ENCODE data around the gene CCL20. TPM values are rescaled to one million over a fixed set of nuclear protein-coding genes. Genes with fewer than 3 reads are reported as not detected.

Gene CCL20, protein sequence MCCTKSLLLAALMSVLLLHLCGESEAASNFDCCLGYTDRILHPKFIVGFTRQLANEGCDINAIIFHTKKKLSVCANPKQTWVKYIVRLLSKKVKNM
- total RNA-seq (ENCODE audit: low replicate concordance), result 1.7 and 3.2 TPM in 2 replicates
- long read RNA-seq, partial matches to known transcripts, result 0 of 4 reads
- long read RNA-seq, other reads (novel, unspliced or antisense), result 0 of 4 reads

GRCh38 chr2:227813562-227814353, at the start of gene CCL20:
Gene CCL20, plus strand, starts transcription at chr2:227813842. Its CDS starts 70 bp downstream, at chr2:227813912.
- no peak within 1 kb of the TSS for H3K27ac Mint-ChIP-seq
- peaks cover 4% of the 10 kb centered on the region for H3K27me3 Mint-ChIP-seq
- H3K36me3 Mint-ChIP-seq, result no peaks in the 10 kb centered on the region
- no peak for TF ChIP-seq CTCF (conservative IDR thresholded peaks at IDR 0.05)
- no peak for DNase-seq (ENCODE audit: extremely low spot score, unreplicated experiment)
- H3K9me3 Mint-ChIP-seq, result no peaks in the 10 kb centered on the region
- no peak within 1 kb of the TSS for H3K4me3 Mint-ChIP-seq
- no peaks in the 10 kb centered on the region for H3K4me1 Mint-ChIP-seq (ENCODE audit: unreplicated experiment)

DNA sequence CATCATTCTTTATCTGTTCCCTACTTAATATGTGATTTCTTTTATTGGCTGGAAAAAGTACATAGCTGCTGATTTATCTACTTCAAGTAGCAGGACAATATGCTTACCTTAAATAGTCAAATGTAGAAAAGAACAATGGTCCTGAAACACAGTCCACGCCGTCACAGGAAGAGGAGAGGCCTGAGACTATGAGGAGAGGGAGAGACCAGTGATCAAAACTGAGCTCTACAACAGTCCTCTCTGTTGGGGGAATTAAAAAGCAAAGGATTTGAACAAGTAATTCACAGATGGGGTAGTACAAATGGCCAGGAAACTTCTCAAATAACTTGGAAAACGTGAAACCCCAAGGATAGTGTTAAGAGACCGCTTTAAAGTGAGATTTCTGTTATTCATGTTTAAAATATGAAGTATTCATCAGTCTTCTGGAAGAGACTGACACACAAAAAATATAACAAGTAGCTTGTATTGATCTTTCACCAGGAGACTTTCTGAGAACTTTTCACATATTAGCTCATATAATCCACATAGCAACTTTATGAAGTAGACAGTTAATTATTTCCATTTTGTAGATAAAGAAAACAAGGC, 47.8 kb upstream of the CCL20 start:
- Mint-ChIP-seq H3K27me3 (no peaks in the 10 kb centered on the region), H3K4me1 (ENCODE audit: unreplicated experiment) (peaks cover 12% of the 10 kb centered on the region), H3K4me3 (no peak overlapping the region), H3K9me3 (no peaks in the 10 kb centered on the region), H3K27ac (peak overlapping the region; percentile 41), H3K36me3 (no peaks in the 10 kb centered on the region)
- no peak for DNase-seq (ENCODE audit: extremely low spot score, unreplicated experiment)
- no peak for TF ChIP-seq CTCF (conservative IDR thresholded peaks at IDR 0.05)

DNA sequence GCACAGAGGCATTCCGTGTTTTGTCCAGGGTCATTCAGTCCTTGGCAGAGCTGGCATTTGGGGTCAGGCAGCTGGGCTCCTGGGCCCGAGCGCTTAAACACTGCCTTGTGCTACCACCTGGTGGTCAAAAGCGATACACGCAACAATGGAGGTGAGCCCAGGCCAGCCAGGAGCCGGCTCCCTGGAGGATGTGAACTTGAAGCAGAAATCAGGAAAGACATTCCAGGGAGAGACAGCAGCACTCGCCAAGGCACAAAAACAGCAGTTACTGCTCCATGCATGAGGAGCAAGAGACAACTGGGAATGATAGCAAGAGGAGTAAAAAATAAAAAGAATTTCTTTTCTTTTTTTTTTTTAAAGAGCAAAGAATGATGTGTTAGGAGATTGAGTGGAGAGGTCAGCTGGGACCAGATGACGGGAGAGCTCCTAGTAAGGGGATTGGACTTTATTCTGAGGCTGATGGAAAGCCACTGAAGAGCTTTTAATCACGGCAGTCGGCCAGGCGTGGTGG, 47.2 kb upstream of the CCL20 start:
- Mint-ChIP-seq H3K27me3 (no peaks in the 10 kb centered on the region), H3K36me3 (no peaks in the 10 kb centered on the region), H3K27ac (peak overlapping the region; percentile 41), H3K9me3 (no peaks in the 10 kb centered on the region), H3K4me1 (ENCODE audit: unreplicated experiment) (peaks cover 12% of the 10 kb centered on the region), H3K4me3 (no peak overlapping the region)
- peak; percentile 79 for DNase-seq (ENCODE audit: extremely low spot score, unreplicated experiment)
- peak; percentile 93 for TF ChIP-seq CTCF (conservative IDR thresholded peaks at IDR 0.05)

DNA sequence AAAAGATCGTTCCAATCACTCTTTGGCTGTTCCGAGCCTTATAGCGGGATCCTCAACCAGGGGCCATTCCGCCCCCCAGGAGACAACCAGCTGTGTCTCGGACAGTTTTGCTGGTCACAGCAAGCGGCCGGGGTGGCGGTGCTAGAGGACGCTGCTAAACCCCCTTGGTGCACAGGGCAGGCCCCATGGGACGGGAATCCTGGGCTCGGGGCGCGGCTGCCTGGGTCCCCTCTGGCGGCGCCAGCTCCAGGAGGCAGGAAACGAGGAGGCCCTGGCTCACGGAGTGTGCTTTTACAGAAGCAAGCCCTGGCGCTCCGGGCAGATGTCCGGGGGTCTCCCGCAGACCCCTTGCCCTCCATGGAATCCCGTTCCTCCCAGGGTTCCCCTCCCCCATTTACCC, 45.8 kb upstream of the CCL20 start:
- no peak for TF ChIP-seq CTCF (conservative IDR thresholded peaks at IDR 0.05)
- H3K27ac Mint-ChIP-seq, result no peak overlapping the region
- no peak for DNase-seq (ENCODE audit: extremely low spot score, unreplicated experiment)
- no peaks in the 10 kb centered on the region for H3K9me3 Mint-ChIP-seq
- H3K4me1 Mint-ChIP-seq (ENCODE audit: unreplicated experiment), result peaks cover 12% of the 10 kb centered on the region
- H3K27me3 Mint-ChIP-seq, result no peaks in the 10 kb centered on the region
- no peak overlapping the region for H3K4me3 Mint-ChIP-seq
- no peaks in the 10 kb centered on the region for H3K36me3 Mint-ChIP-seq

GRCh38 chr2:227772197-227772661, 41.4 kb upstream of the CCL20 start:
- no peaks in the 10 kb centered on the region for H3K4me1 Mint-ChIP-seq (ENCODE audit: unreplicated experiment)
- no peak for TF ChIP-seq CTCF (conservative IDR thresholded peaks at IDR 0.05)
- no peaks in the 10 kb centered on the region for H3K36me3 Mint-ChIP-seq
- DNase-seq (ENCODE audit: extremely low spot score, unreplicated experiment), result no peak
- no peaks in the 10 kb centered on the region for H3K9me3 Mint-ChIP-seq
- H3K27me3 Mint-ChIP-seq, result no peaks in the 10 kb centered on the region
- H3K4me3 Mint-ChIP-seq, result no peak overlapping the region
- H3K27ac Mint-ChIP-seq, result no peak overlapping the region

All from type B pancreatic cell (in vitro differentiated cells).